PFSK-1 (cell line): ENCODE results near the gene TBC1D9.

Source experiments
- POLR2AphosphoS5 ChIP-seq: IDR thresholded peaks from 2 replicates; pipeline ENCODE4 v1.6.1; 2012; ENCODE audit warnings: low read depth, mild to moderate bottlenecking, control low read depth, low read length, moderate library complexity
- SIN3A ChIP-seq: IDR thresholded peaks from 2 replicates; pipeline ENCODE4 v1.6.1; 2012; ENCODE audit warnings: mild to moderate bottlenecking, low read length, moderate library complexity, borderline replicate concordance; ENCODE audit not compliant: insufficient read depth
- TAF1 ChIP-seq: IDR thresholded peaks from 2 replicates; pipeline ENCODE4 v1.6.1; 2012; ENCODE audit warnings: low read length, control low read depth, borderline replicate concordance; ENCODE audit not compliant: insufficient read depth

DNA sequence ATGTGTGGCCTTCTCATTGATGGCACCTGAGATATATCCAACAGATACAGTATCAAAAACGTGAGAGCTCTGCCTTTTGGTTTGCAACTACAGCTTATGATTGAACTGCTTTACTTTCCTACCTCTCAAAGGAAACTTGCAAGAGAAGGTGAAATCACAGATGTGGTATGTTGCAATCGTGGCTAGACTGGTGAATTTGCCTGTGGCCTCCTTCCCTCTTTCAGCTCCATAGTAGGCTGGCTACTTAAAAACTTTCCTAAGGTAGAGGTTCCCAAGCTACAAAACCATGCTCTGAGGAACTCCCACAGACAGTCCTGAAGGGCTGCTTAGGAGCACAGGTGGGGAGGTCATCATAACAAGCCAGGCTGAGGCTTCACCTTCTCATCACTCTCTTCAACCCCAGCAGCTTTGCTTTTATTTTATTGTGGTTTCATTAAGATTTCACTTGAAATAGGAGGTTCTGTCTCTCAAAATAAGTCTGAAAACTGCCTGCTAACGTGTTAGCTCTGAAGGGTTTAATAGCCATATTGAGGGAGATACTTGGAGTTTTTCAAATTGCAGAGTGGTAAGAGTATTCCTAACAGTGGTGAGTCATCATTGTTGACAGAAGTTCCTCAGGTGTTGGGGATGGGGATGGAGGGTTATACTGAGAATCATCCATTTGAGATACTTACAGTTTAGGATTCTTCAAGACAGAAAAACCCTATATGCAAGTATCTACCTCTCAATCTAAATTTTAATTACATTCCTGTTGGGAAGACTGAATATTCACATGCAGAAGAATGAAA, 93.9 kb downstream of the TBC1D9 start:
- no peak for TF ChIP-seq POLR2AphosphoS5
- TF ChIP-seq SIN3A = no peak
- no peak for TF ChIP-seq TAF1
